NT2/D1 (cell line): ENCODE measurements around the gene BSPRY.
"Not testable (repeated sequence)": the region's sequence is repeated elsewhere in the genome, so short reads cannot be mapped to it uniquely, and the experiment has no call there.

Source experiments
- DNase-seq: peaks from one replicate; pipeline ENCODE4 v3.0.0-alpha.2; 2011; ENCODE audit warnings: low read depth, low spot score
- H3K27me3 ChIP-seq: 2 replicates; pipeline ENCODE4 v1.6.0; 2011; ENCODE audit warnings: mild to moderate bottlenecking; ENCODE audit not compliant: insufficient read length, insufficient read depth
- H3K36me3 ChIP-seq: 2 replicates; pipeline ENCODE4 v1.6.1; 2011; ENCODE audit warnings: mild to moderate bottlenecking, low read length, mixed read lengths; ENCODE audit not compliant: insufficient read depth, insufficient read length
- H3K4me1 ChIP-seq: 2 replicates; pipeline ENCODE4 v1.5.1; 2011; ENCODE audit not compliant: insufficient read depth, insufficient read length
- H3K4me3 ChIP-seq: 2 replicates; pipeline ENCODE4 v1.5.1; 2011; ENCODE audit warnings: low read depth; ENCODE audit not compliant: insufficient read length
- H3K9ac ChIP-seq: 2 replicates; pipeline ENCODE4 v1.6.0; 2011; ENCODE audit warnings: low read depth; ENCODE audit not compliant: insufficient read length
- H3K9me3 ChIP-seq: 2 replicates; pipeline ENCODE4 v1.5.1; 2011; ENCODE audit warnings: mild to moderate bottlenecking, low read length; ENCODE audit not compliant: insufficient read depth
- SUZ12 ChIP-seq: IDR thresholded peaks from 2 replicates; pipeline ENCODE4 v1.6.1; 2011; ENCODE audit not compliant: insufficient read length, insufficient read depth; ENCODE audit errors: extremely low read depth
- YY1 ChIP-seq: IDR thresholded peaks from 2 replicates; pipeline ENCODE4 v1.6.1; 2011; ENCODE audit not compliant: insufficient read length, insufficient read depth
- ZNF274 ChIP-seq: IDR thresholded peaks from 2 replicates; pipeline ENCODE4 v1.6.1; 2011; ENCODE audit warnings: mild to moderate bottlenecking, low read depth, low read length

BSPRY gene

GRCh38 chr9:113401027-113401792, 51.9 kb downstream of the BSPRY start, which contains the start of gene ALAD:
Gene ALAD, minus strand, starts transcription at chr9:113401284. Its CDS starts 7,725 bp downstream, at chr9:113393559.
- peaks cover 30% of the 10 kb centered on the region for H3K4me1 ChIP-seq
- TF ChIP-seq ZNF274, result no peak
- no peak for TF ChIP-seq SUZ12
- no peak for TF ChIP-seq YY1
- H3K4me3 ChIP-seq, result peak within 1 kb of the TSS; percentile 94
- peak; percentile 98 for DNase-seq
- H3K36me3 ChIP-seq, result peaks cover 4% of the 10 kb centered on the region
- H3K9me3 ChIP-seq, result no peaks in the 10 kb centered on the region
- no peaks in the 10 kb centered on the region for H3K27me3 ChIP-seq
- H3K9ac ChIP-seq, result peak within 1 kb of the TSS; percentile 94

DNA sequence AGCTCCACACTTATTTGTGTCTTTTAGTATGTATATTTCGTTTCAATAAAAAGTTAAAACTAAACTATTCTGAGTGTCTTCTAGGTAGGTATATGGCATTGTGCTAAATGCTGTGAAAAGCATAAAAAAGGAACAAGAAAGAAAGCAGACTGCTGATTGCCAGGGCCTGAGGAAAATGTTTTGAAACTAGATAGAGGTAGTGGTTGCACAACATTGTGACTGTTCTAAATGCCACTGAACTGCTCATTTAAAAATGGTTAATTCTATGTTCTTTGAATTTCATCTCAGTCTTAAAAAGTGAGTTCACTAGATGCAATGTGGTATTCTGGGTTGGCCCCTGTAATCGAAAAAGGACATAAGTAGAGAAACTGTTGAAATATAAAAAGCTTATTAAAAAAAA, 54.3 kb downstream of the BSPRY start:
- H3K4me3 ChIP-seq, result no peak overlapping the region
- H3K4me1 ChIP-seq, result peaks cover 14% of the 10 kb centered on the region
- TF ChIP-seq ZNF274 (no peak), YY1 (no peak), SUZ12 (no peak)
- no peaks in the 10 kb centered on the region for H3K27me3 ChIP-seq
- no peaks in the 10 kb centered on the region for H3K9me3 ChIP-seq
- H3K9ac ChIP-seq, result no peak overlapping the region
- no peak for DNase-seq
- H3K36me3 ChIP-seq, result peaks cover 19% of the 10 kb centered on the region

DNA sequence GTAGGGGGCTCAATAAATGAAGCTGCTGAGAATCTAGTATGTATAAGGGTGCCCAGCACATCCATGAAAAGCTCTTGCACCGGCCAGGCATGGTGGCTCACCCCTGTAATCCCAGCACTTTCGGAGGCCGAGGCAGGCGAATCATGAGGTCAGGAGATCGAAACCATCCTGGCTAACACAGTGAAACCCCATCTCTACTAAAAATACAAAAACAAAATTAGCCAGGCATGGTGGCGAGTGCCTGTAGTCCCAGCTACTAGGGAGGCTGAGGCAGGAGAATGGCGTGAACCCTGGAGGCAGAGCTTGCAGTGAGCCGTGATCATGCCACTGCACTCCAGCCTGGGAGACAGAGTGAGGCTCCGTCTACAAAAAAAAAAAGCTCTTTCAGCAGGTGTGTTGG, 57.0 kb downstream of the BSPRY start:
- peaks cover 33% of the 10 kb centered on the region for H3K36me3 ChIP-seq
- H3K9me3 ChIP-seq, H3K27me3 ChIP-seq, H3K9ac ChIP-seq, H3K4me3 ChIP-seq, DNase-seq, H3K4me1 ChIP-seq: not testable (repeated sequence)

DNA sequence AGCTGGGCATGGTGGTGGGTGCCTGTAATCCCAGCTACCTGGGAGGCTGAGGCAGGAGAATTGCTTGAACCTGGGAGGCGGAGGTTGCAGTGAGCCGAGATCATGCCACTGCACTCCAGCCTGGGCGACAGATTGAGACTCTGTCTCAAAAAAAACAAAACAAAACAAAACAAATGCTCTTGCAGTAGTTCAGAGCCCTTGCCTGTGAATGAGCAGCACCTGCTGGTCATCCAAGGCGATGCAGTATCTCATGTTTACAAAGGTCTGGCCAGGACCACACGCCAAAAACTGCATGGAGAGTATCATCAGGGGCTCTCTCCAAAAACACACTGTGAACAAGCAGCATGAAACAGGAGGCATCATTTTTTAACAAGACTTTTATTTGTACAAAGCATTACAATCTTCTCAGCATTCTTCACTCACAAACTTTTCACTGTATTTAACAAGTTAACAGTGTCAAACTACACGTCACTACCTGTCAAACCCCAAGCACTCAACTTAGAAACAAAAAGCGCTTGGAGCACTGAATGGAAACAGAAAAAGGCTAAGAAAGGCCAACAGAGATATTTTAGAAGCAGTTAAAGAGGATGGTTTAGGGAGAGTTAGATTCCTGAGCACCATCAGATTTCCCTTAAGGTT, 57.7 kb downstream of the BSPRY start:
- DNase-seq, result not testable (repeated sequence)

DNA sequence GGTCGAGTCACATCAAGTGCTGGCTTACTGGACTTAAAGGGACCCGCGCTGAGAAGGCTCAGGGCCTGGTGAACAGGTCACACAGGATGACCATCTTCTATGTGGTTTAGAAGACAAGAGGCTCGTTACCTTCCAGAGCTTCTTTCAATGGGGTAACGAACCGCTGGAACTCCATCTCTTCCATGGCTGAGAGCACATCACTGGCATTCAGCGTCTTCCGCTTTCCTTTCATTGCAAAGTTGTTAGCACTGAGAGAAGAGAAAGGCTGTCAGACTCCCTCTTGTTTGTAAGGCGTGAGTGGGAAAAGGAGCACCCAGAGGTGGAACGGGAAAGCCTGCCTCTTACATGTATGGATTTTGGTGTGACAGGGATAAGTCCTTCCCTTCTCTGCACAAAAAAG, 60.1 kb downstream of the BSPRY start:
- H3K36me3 ChIP-seq, result peaks cover 33% of the 10 kb centered on the region
- TF ChIP-seq ZNF274 (no peak), SUZ12 (no peak), YY1 (no peak)
- no peaks in the 10 kb centered on the region for H3K4me1 ChIP-seq
- H3K9ac ChIP-seq, result peak overlapping the region; percentile 93
- peak overlapping the region; percentile 97 for H3K4me3 ChIP-seq
- DNase-seq, result no peak
- H3K27me3 ChIP-seq, result no peaks in the 10 kb centered on the region
- no peaks in the 10 kb centered on the region for H3K9me3 ChIP-seq

More for the DNA sequence above, 57.7 kb downstream of the BSPRY start:
- H3K9ac ChIP-seq, H3K4me1 ChIP-seq, H3K4me3 ChIP-seq, H3K27me3 ChIP-seq, H3K9me3 ChIP-seq: not testable (repeated sequence)
- H3K36me3 ChIP-seq, result peaks cover 33% of the 10 kb centered on the region

DNA sequence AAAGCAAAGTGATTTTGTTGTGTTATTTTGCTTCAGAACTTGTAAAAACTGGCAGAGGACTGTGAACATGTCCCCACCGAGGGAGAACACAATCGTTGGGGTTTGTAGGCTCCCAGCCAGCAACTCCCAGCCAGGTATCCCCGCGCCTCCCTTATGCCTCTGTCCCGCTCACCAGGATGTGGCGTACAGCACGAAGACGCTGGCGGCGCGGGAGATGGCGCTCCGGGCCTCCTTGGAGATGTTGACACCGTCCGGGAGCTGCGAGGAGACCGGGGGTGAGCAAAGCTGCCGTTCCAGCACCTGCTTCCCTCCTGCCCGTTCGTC, 60.5 kb downstream of the BSPRY start:
- H3K36me3 ChIP-seq, result peaks cover 33% of the 10 kb centered on the region
- H3K4me1 ChIP-seq, result no peaks in the 10 kb centered on the region
- DNase-seq, result no peak
- no peaks in the 10 kb centered on the region for H3K27me3 ChIP-seq
- peak overlapping the region; percentile 97 for H3K4me3 ChIP-seq
- TF ChIP-seq SUZ12 (no peak), ZNF274 (no peak), YY1 (no peak)
- H3K9me3 ChIP-seq, result no peaks in the 10 kb centered on the region
- H3K9ac ChIP-seq, result peak overlapping the region; percentile 93

DNA sequence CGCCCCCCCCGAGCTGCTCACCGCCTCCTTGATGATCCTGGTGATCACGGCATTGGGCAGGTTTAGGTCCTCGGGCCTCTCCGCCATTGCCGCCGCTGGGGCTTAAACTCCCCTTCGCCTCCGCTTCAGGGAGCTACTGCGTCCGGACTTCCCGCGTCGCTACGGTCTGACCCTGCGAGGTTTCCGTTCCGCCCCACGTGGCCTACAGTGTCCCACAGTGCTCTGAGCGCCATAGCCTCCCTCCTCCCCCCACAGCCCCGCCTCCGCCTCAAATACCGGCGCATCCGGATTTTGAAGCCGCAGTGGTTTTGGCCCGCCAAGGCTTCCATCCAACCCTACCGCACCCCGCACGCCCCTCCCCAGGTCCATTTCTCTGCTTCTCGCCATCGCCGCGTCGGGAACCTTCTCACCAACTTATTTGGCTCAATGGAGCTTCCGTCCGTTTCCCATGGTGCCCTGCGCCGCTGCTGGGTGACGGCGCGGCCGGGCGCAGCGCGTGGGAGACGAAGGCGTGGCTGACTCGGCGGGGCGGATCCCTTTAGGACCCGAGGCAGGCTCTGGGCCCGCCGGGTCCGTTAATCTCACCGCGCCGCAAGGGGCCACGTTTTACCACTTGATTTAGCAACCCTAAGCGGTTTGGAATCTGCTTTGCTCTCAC, 61.0 kb downstream of the BSPRY start, which contains the start of the genes C9orf43 and POLE3:
Gene C9orf43 (plus strand): TSS at position 541 of the 658 bp plus-strand sequence. CDS start 2,747 bp downstream, outside the sequence.
Gene POLE3 (minus strand): TSS at position 469 of the 658 bp plus-strand sequence. CDS start 382 bp downstream, at position 87.
- peak; percentile 96 for DNase-seq
- no peak for TF ChIP-seq ZNF274
- peak; percentile 17 for TF ChIP-seq YY1

More for the DNA sequence above, 61.0 kb downstream of the BSPRY start, which contains the start of the genes C9orf43 and POLE3:
- no peaks in the 10 kb centered on the region for H3K27me3 ChIP-seq
- no peaks in the 10 kb centered on the region for H3K9me3 ChIP-seq
- no peaks in the 10 kb centered on the region for H3K4me1 ChIP-seq
- peaks cover 33% of the 10 kb centered on the region for H3K36me3 ChIP-seq
- peak within 1 kb of the TSS; percentile 97 for H3K4me3 ChIP-seq
- H3K9ac ChIP-seq, result peak within 1 kb of the TSS; percentile 93
